NCI-H1436 treated with DMSO at 0.1 percent for 48 hours (cell line): ENCODE data around the gene SCAND1.

Source experiments
- DNase-seq: peaks from one replicate; lab custom pipeline; 2025; lab: John Stamatoyannopoulos, UW

SCAND1 gene

GRCh38 chr20:35904982-35905663, 49.2 kb downstream of the SCAND1 start:
- DNase-seq, result no peak

GRCh38 chr20:35903843-35904242, 50.5 kb downstream of the SCAND1 start:
- DNase-seq, result no peak
